ENCODE data around the gene RPL29. TPM values are rescaled to one million over a fixed set of nuclear protein-coding genes. Genes with fewer than 3 reads are reported as not detected.
"Not testable (repeated sequence)": the region's sequence is repeated elsewhere in the genome, so short reads cannot be mapped to it uniquely, and the experiment has no call there.

The RPL29 gene
- total and polyA plus RNA-seq, 7 experiments from 2014 or later = 1,152 to 2,133 (median 1,556) TPM

DNA sequence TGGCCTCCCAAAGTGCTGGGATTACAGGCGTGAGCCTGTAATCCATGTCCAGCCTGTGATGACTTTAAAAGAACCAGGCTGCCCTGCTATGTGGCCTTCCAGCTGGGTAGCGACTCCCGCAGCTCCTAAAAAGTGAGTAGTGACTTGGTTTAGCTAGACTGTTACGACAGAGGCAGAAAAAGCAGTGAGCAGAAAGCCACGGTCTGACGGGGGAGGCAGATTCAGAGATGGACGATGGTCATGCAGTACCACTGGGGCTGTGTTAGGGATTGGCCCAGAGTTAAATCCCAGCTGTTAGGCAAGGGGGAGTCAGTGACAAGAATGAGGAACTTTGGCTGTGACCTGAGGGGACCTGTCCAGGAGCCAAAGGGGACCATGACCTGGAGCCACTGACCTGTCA lies 3.1 kb upstream of the RPL29 start:
- Mint-ChIP-seq H3K36me3 (peaks cover 0 to 16% (median 8%) of the 10 kb centered on the region in 5 donors), H3K27me3 (peaks cover 0 to 18% (median 0%) of the 10 kb centered on the region in 5 donors), H3K9me3 (no peaks in the 10 kb centered on the region), H3K4me1 (peaks cover 16 to 35% (median 25%) of the 10 kb centered on the region in 7 donors), H3K4me3 (no peak overlapping the region), H3K27ac (no peak overlapping the region)
- Histone ChIP-seq H3K4me3 (ENCODE audit: low read length) (no peak overlapping the region), H3K27ac (ENCODE audit: low read depth, low read length) (no peak overlapping the region), H3K36me3 (ENCODE audit: control insufficient read depth in 2 of 3, insufficient read depth in 3 of 3, low read length in 3 of 3) (peaks cover 5 to 12% (median 11%) of the 10 kb centered on the region in 3 experiments), H3K27me3 (ENCODE audit: control insufficient read depth in 2 of 2, insufficient read depth in 2 of 2, low read length in 2 of 2) (no peaks in the 10 kb centered on the region), H3K4me1 (ENCODE audit: control insufficient read depth in 2 of 2, insufficient read depth in 2 of 2, low read length in 2 of 2) (peaks cover 21% of the 10 kb centered on the region in 2 donors), H3K9me3 (ENCODE audit: control insufficient read depth in 2 of 3, low read length in 3 of 3) (no peaks in the 10 kb centered on the region)
- intact Hi-C loops (cut with micrococcal nuclease) = loop anchor here (5.0 to 10.0 kb wide), 4 partner anchors 199 to 1346 kb away; partner anchors contain the start of genes ALAS1 (in 1 of the 2), DCP1A (in 1 of the 2), GLYCTK (in 1 of the 2) and NT5DC2 (in 1 of the 2)
- ATAC-seq (no peak), DNase-seq (no peak)
- ChIA-PET POLR2A (interaction anchor here (0.7 to 1.0 kb wide), 2 partner anchors 199 to 1770 kb away, joined by 3 to 11 read pairs; no protein-coding TSS in a partner anchor), CTCF (interaction anchor here (0.6 kb wide), 1 partner anchor 24 kb away, joined by 3 read pairs; the partner anchor contains the start of gene ABHD14A)

DNA sequence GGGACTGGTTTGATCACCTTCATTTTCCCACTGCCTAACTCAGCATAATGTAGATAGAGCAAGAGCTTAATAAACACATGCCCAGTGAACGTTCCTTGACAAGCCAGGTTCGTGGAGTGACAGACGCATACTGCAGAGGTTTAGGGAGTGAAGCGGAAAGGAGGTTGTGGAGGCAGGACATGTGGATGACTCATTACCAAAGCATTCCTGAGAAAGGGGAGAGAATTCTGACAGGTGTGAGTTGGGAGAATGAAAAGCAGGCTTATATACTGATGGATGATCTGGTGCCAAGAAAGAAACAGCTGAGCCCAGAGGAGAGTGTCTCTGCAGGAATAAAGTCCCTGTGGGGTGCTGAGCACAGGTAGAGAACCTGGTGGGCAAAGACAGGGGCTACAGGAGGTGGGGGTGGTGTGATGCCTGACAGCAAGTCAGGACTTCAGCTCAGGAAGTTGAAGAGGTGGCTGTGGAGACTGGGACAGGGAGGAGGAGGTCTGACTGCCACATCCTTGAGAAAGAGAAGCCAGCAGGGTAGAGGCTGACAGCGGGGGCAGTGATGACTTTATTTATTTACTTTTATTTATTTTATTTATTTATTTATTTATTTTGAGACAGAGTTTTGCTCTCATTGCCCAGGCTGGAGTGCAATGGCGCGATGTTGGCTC lies 2.4 kb upstream of the RPL29 start:
- H3K27ac Mint-ChIP-seq = peak overlapping the region in 2 of 9 donors; percentile 46 to 77
- intact Hi-C loops (cut with micrococcal nuclease) = loop anchor here (5.0 to 10.0 kb wide), 4 partner anchors 199 to 1347 kb away; partner anchors contain the start of genes ALAS1 (in 1 of the 2), DCP1A (in 1 of the 2), GLYCTK (in 1 of the 2) and NT5DC2 (in 1 of the 2)
- H3K27me3 ChIP-seq (ENCODE audit: control insufficient read depth in 2 of 2, insufficient read depth in 2 of 2, low read length in 2 of 2) = no peaks in the 10 kb centered on the region
- peaks cover 0 to 18% (median 0%) of the 10 kb centered on the region in 5 donors for H3K27me3 Mint-ChIP-seq
- peaks cover 0 to 18% (median 9%) of the 10 kb centered on the region in 5 donors for H3K36me3 Mint-ChIP-seq
- H3K4me1 Mint-ChIP-seq = peaks cover 18 to 40% (median 26%) of the 10 kb centered on the region in 7 donors
- H3K36me3 ChIP-seq (ENCODE audit: control insufficient read depth in 2 of 3, insufficient read depth in 3 of 3, low read length in 3 of 3) = peaks cover 5 to 17% (median 11%) of the 10 kb centered on the region in 3 experiments
- DNase-seq (no peak), ATAC-seq (no peak)
- H3K4me1 ChIP-seq (ENCODE audit: control insufficient read depth in 2 of 2, insufficient read depth in 2 of 2, low read length in 2 of 2) = peaks cover 21% of the 10 kb centered on the region in 2 donors
- ChIA-PET CTCF (interaction anchor here (1.1 kb wide), 1 partner anchor 124 kb away, joined by 4 read pairs; no protein-coding TSS in a partner anchor), POLR2A (interaction anchor here (0.7 to 1.0 kb wide), 2 partner anchors 199 to 1769 kb away, joined by 3 to 11 read pairs; no protein-coding TSS in a partner anchor)
- no peak overlapping the region for H3K27ac ChIP-seq (ENCODE audit: low read depth, low read length)
- H3K4me3 Mint-ChIP-seq = no peak overlapping the region
- H3K9me3 ChIP-seq (ENCODE audit: control insufficient read depth in 2 of 3, low read length in 3 of 3) = no peaks in the 10 kb centered on the region
- no peak overlapping the region for H3K4me3 ChIP-seq (ENCODE audit: low read length)
- H3K9me3 Mint-ChIP-seq = no peaks in the 10 kb centered on the region

DNA sequence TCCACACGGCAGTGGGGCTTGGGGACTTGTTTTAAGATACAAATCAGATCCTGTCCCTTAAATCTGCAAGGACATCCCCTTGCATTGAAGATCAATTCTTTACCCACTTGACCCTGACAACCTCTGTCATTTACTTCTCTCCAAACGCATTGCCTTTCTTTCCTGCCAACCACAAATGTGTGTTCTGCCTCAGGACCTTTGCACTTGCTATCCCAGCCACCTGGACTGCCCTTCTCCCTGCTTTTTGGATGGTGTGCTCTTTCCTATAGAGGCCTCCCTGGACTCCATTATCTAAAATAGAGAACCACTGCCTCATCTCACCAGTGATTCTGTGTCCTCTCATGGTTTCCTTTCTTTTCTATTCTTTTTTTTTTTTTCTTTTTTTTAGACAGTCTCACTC lies 1.5 kb upstream of the RPL29 start:
- peaks cover 21% of the 10 kb centered on the region in 2 donors for H3K4me1 ChIP-seq (ENCODE audit: control insufficient read depth in 2 of 2, insufficient read depth in 2 of 2, low read length in 2 of 2)
- H3K9me3 ChIP-seq (ENCODE audit: control insufficient read depth in 2 of 3, low read length in 3 of 3) = no peaks in the 10 kb centered on the region
- Mint-ChIP-seq H3K4me3 (peak overlapping the region in 3 of 10 donors; percentile 14 to 40 (median 21)), H3K27me3 (peaks cover 0 to 16% (median 0%) of the 10 kb centered on the region in 5 donors), H3K9me3 (no peaks in the 10 kb centered on the region), H3K36me3 (peaks cover 3 to 21% (median 9%) of the 10 kb centered on the region in 5 donors), H3K27ac (peak overlapping the region in 4 of 9 donors; percentile 46 to 71 (median 56)), H3K4me1 (peaks cover 25 to 47% (median 33%) of the 10 kb centered on the region in 7 donors)
- no peak overlapping the region for H3K27ac ChIP-seq (ENCODE audit: low read depth, low read length)
- DNase-seq (no peak), ATAC-seq (no peak)
- H3K27me3 ChIP-seq (ENCODE audit: control insufficient read depth in 2 of 2, insufficient read depth in 2 of 2, low read length in 2 of 2) = no peaks in the 10 kb centered on the region
- H3K4me3 ChIP-seq (ENCODE audit: low read length) = no peak overlapping the region
- CTCF ChIA-PET = no interaction called here
- intact Hi-C loops (cut with micrococcal nuclease) = loop anchor here (5.0 to 10.0 kb wide), 4 partner anchors 200 to 1348 kb away; partner anchors contain the start of genes ALAS1 (in 1 of the 2), DCP1A (in 1 of the 2), GLYCTK (in 1 of the 2) and NT5DC2 (in 1 of the 2)
- POLR2A ChIA-PET = no interaction called here
- H3K36me3 ChIP-seq (ENCODE audit: control insufficient read depth in 2 of 3, insufficient read depth in 3 of 3, low read length in 3 of 3) = peaks cover 5 to 25% (median 11%) of the 10 kb centered on the region in 3 experiments

DNA sequence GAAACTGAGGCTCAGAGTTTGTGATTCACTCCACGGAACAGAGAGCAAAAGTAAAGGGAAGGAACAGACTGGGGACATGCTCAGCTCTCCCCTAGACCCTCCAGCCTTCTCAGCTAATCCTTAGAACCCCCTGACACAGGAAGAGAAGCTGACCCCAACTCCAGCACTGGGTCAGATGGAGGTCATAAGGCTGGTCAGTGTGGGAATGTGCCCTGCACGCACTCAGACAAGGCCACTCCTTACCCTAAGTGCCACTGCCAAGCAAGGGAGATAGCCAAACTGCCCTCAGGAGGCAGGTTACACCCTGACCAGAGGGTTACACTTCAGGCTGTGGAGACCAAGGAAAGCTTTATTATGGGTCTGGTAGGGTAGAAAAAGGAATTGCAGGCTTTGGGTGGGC lies 1.2 kb downstream of the RPL29 start:
- H3K36me3 ChIP-seq (ENCODE audit: control insufficient read depth in 2 of 3, insufficient read depth in 3 of 3, low read length in 3 of 3) = peaks cover 5 to 34% (median 11%) of the 10 kb centered on the region in 3 experiments
- no peak overlapping the region for H3K4me3 ChIP-seq (ENCODE audit: low read length)
- CTCF ChIA-PET = interaction anchor here (0.7 to 1.2 kb wide), 3 partner anchors 11 to 53 kb away, joined by 3 to 5 read pairs (median 4); partner anchors contain the start of genes ABHD14B and RRP9
- DNase-seq (no peak), ATAC-seq (no peak)
- H3K27ac Mint-ChIP-seq = peak overlapping the region; percentile 82 to 100 (median 100)
- peak overlapping the region; percentile 92 to 100 (median 98) for H3K4me3 Mint-ChIP-seq
- H3K27me3 Mint-ChIP-seq = peaks cover 0 to 7% (median 0%) of the 10 kb centered on the region in 5 donors
- intact Hi-C loops (cut with micrococcal nuclease) = loop anchor here (2.0 to 10.0 kb wide), 3 partner anchors 20 to 1350 kb away; partner anchors contain the start of genes ABHD14A (in 1 of the 2), ABHD14B (in 1 of the 2), DCP1A (in 1 of the 2) and NT5DC2 (in 1 of the 2)
- H3K9me3 ChIP-seq (ENCODE audit: control insufficient read depth in 2 of 3, low read length in 3 of 3) = no peaks in the 10 kb centered on the region
- H3K4me1 Mint-ChIP-seq = peaks cover 21 to 44% (median 31%) of the 10 kb centered on the region in 7 donors
- peak overlapping the region; percentile 95 for H3K27ac ChIP-seq (ENCODE audit: low read depth, low read length)
- H3K27me3 ChIP-seq (ENCODE audit: control insufficient read depth in 2 of 2, insufficient read depth in 2 of 2, low read length in 2 of 2) = no peaks in the 10 kb centered on the region
- H3K36me3 Mint-ChIP-seq = peaks cover 3 to 23% (median 9%) of the 10 kb centered on the region in 5 donors
- H3K9me3 Mint-ChIP-seq = no peaks in the 10 kb centered on the region
- POLR2A ChIA-PET = interaction anchor here (0.6 to 2.4 kb wide), 9 partner anchors 10 to 284 kb away, joined by 3 to 33 read pairs (median 9); partner anchors contain the start of genes ABHD14A, ABHD14B, ACY1 and DUSP7
- peaks cover 13 to 15% of the 10 kb centered on the region in 2 donors for H3K4me1 ChIP-seq (ENCODE audit: control insufficient read depth in 2 of 2, insufficient read depth in 2 of 2, low read length in 2 of 2)

DNA sequence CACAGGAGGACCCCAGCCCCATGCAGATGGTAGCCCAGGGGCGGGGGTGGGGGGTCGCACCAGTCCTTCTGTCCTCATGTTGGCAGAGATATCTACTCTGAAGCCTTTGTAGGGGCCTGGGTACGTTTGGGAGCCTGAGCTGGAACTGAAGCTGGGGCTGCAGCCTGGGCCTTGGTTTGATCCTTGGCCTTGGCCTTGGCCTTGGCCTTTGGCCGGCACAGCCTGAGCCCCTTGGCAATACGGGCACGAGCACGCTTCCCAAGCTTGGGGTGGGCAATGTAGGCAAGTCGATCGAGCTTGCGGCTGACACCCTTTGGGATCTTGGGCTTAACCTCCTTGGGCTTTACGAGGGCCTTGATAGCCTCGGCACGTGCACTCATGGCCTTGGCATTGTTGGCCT lies 2.0 kb downstream of the RPL29 start:
- Mint-ChIP-seq H3K4me1 (peaks cover 21 to 44% (median 31%) of the 10 kb centered on the region in 7 donors), H3K36me3 (peaks cover 3 to 23% (median 9%) of the 10 kb centered on the region in 5 donors), H3K27ac (peak overlapping the region in 6 of 9 donors; percentile 29 to 100 (median 83)), H3K4me3 (peak overlapping the region in 5 of 10 donors; percentile 38 to 99 (median 51))
- not testable (repeated sequence) for H3K9me3 ChIP-seq (ENCODE audit: control insufficient read depth in 2 of 3, low read length in 3 of 3); ATAC-seq; DNase-seq; H3K27me3 Mint-ChIP-seq; H3K9me3 Mint-ChIP-seq; H3K4me3 ChIP-seq (ENCODE audit: low read length); H3K27me3 ChIP-seq (ENCODE audit: control insufficient read depth in 2 of 2, insufficient read depth in 2 of 2, low read length in 2 of 2)
- intact Hi-C loops (cut with micrococcal nuclease) = loop anchor here (2.0 to 10.0 kb wide), 3 partner anchors 19 to 1351 kb away; partner anchors contain the start of genes ABHD14A (in 1 of the 2), ABHD14B (in 1 of the 2), DCP1A (in 1 of the 2) and NT5DC2 (in 1 of the 2)
- Histone ChIP-seq H3K27ac (ENCODE audit: low read depth, low read length) (peak overlapping the region; percentile 95), H3K4me1 (ENCODE audit: control insufficient read depth in 2 of 2, insufficient read depth in 2 of 2, low read length in 2 of 2) (peaks cover 13 to 15% of the 10 kb centered on the region in 2 donors), H3K36me3 (ENCODE audit: control insufficient read depth in 2 of 3, insufficient read depth in 3 of 3, low read length in 3 of 3) (peaks cover 5 to 34% (median 11%) of the 10 kb centered on the region in 3 experiments)
- CTCF ChIA-PET = interaction anchor here (1.2 kb wide), 1 partner anchor 52 kb away, joined by 4 read pairs; the partner anchor contains the start of gene RRP9
- POLR2A ChIA-PET = interaction anchor here (0.6 to 3.0 kb wide), 2 partner anchors 10 to 28 kb away, joined by 3 to 14 read pairs; partner anchors contain the start of gene ACY1

Measured in naive thymus-derived CD4-positive, alpha-beta T cell (primary cell).